H1 (cell line): ENCODE data around the gene ARHGEF39.

Experiments used
- YY1 ChIP-seq: IDR thresholded peaks from 2 replicates; pipeline ENCODE4 v1.6.1; 2011; ENCODE audit warnings: low read depth, mild to moderate bottlenecking, low read length
- TF ChIP-seq, protein P1 (sequence below), 3 experiments: IDR thresholded peaks; 1 replicate in 2 of 3; 2 replicates in 1 of 3; pipeline versions ENCODE4 v1.5.1 to v1.6.1; 2011; ENCODE audit warnings: low read length in 3 of 3, mild to moderate bottlenecking in 3 of 3, inconsistent platforms in 2 of 3, low read depth in 1 of 3, moderate library complexity in 1 of 3; ENCODE audit not compliant: insufficient read depth in 1 of 3; ENCODE audit errors: control extremely low read depth in 1 of 3

GRCh38 chr9:35683323-35683722 lies 18.3 kb upstream of the ARHGEF39 start:
- TF ChIP-seq, protein P1, sequence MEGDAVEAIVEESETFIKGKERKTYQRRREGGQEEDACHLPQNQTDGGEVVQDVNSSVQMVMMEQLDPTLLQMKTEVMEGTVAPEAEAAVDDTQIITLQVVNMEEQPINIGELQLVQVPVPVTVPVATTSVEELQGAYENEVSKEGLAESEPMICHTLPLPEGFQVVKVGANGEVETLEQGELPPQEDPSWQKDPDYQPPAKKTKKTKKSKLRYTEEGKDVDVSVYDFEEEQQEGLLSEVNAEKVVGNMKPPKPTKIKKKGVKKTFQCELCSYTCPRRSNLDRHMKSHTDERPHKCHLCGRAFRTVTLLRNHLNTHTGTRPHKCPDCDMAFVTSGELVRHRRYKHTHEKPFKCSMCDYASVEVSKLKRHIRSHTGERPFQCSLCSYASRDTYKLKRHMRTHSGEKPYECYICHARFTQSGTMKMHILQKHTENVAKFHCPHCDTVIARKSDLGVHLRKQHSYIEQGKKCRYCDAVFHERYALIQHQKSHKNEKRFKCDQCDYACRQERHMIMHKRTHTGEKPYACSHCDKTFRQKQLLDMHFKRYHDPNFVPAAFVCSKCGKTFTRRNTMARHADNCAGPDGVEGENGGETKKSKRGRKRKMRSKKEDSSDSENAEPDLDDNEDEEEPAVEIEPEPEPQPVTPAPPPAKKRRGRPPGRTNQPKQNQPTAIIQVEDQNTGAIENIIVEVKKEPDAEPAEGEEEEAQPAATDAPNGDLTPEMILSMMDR (IDR thresholded peaks at IDR 0.05; ENCODE audit: control extremely low read depth in 1 of 3, insufficient read depth in 1 of 3, low read depth in 1 of 3, low read length in 3 of 3): no peak
- no peak for TF ChIP-seq YY1
